CD4-positive, alpha-beta T cell (primary cell): ENCODE measurements around the gene COL6A2. TPM values are rescaled to one million over a fixed set of nuclear protein-coding genes. Genes with fewer than 3 reads are reported as not detected.

Experiments
- ATAC-seq: fragments of 200-7000 bp; cut with Tn5 transposase; one replicate; pipeline ENCODE4 v1.10.0; 2022; ENCODE audit warnings: mild to moderate bottlenecking; ENCODE audit not compliant: poor library complexity
- CTCF ChIA-PET: fragments of 350-600 bp; sonication (Branson Sonifier 250); formaldehyde crosslinking; loops from one replicate; lab custom pipeline; 2021; ENCODE audit warnings: antibody characterized with exemption, inconsistent platforms; lab: Charles Lee
- POLR2A ChIA-PET: fragments of 350-600 bp; sonication (Branson Sonifier 250); formaldehyde crosslinking; loops from one replicate; lab custom pipeline; 2021; ENCODE audit warnings: antibody characterized with exemption, inconsistent platforms; lab: Charles Lee
- DNase-seq, 14 experiments: peaks; one replicate each; pipeline ENCODE4 v3.0.0-alpha.2; 2013 to 2020; ENCODE audit warnings: mixed read lengths in 2 of 14
- H3K27ac ChIP-seq, 2 donors: one replicate each; pipeline versions ENCODE4 v1.5.1 to v1.7.0; 2013; ENCODE audit warnings: low read length in 2 of 2, low read depth in 1 of 2, mild to moderate bottlenecking in 1 of 2
- H3K27me3 ChIP-seq, 2 experiments: 1 replicate in 1 of 2; 2 replicates in 1 of 2; pipeline versions ENCODE4 v1.6.1 to v1.7.0; 2013; ENCODE audit warnings: low read length in 2 of 2, control low read depth in 1 of 2, mild to moderate bottlenecking in 1 of 2, moderate library complexity in 1 of 2; ENCODE audit not compliant: insufficient read depth in 2 of 2, control insufficient read depth in 1 of 2
- H3K36me3 ChIP-seq: one replicate; pipeline ENCODE4 v1.6.1; 2013; ENCODE audit warnings: low read length, control low read depth; ENCODE audit not compliant: insufficient read depth
- H3K4me1 ChIP-seq: one replicate; pipeline ENCODE4 v1.6.1; 2013; ENCODE audit warnings: low read length, control low read depth; ENCODE audit not compliant: insufficient read depth
- H3K4me3 ChIP-seq: one replicate; pipeline ENCODE4 v1.5.1; 2013; ENCODE audit warnings: mild to moderate bottlenecking, low read length, moderate library complexity
- H3K9me3 ChIP-seq, 2 experiments: 1 replicate in 1 of 2; 2 replicates in 1 of 2; pipeline versions ENCODE4 v1.6.1 to v1.7.0; 2013; ENCODE audit warnings: low read length in 2 of 2, mild to moderate bottlenecking in 2 of 2, control low read depth in 1 of 2, moderate library complexity in 1 of 2; ENCODE audit not compliant: control insufficient read depth in 1 of 2, insufficient read depth in 1 of 2
- H3K27ac Mint-ChIP-seq: one replicate; pipeline ENCODE4 v1.8.0; 2020; ENCODE audit warnings: mixed read lengths
- H3K27me3 Mint-ChIP-seq: one replicate; pipeline ENCODE4 v1.8.0; 2021; ENCODE audit warnings: mixed read lengths
- H3K36me3 Mint-ChIP-seq: one replicate; pipeline ENCODE4 v1.8.0; 2021; ENCODE audit warnings: low read depth, mixed read lengths
- H3K4me1 Mint-ChIP-seq: one replicate; pipeline ENCODE4 v1.8.0; 2021; ENCODE audit warnings: low read depth, mixed read lengths
- H3K4me3 Mint-ChIP-seq: one replicate; pipeline ENCODE4 v1.8.0; 2020; ENCODE audit warnings: mild to moderate bottlenecking, mixed read lengths
- H3K9me3 Mint-ChIP-seq: one replicate; pipeline ENCODE4 v1.8.0; 2020; ENCODE audit warnings: mixed read lengths
- intact Hi-C, 2 experiments: fragments of 100-400 bp; cut with DNase I in 1 of 2; cut with micrococcal nuclease in 1 of 2; formaldehyde crosslinking; loops; one replicate each; pipeline versions ENCODE4 v1.15.1 to v1.9.0; 2023 to 2025; cut with DNase I, micrococcal nuclease
- total RNA-seq, 174 experiments: library from RNA in 2 of 174; stranded (reverse) in 2 of 174; gene quantifications; one replicate each; pipeline ENCODE4 v1.2.3 and lab custom pipeline; 2021 to 2026
- TF ChIP-seq, protein P1 (sequence below): fragments of 200-600 bp; IDR thresholded peaks from one replicate; pipeline ENCODE4 v1.8.0; 2022; ENCODE audit warnings: antibody characterized with exemption, mild to moderate bottlenecking

COL6A2 gene
- total RNA-seq, 2 experiments from 2014 or later: 24.1 to 26.4 TPM

DNA sequence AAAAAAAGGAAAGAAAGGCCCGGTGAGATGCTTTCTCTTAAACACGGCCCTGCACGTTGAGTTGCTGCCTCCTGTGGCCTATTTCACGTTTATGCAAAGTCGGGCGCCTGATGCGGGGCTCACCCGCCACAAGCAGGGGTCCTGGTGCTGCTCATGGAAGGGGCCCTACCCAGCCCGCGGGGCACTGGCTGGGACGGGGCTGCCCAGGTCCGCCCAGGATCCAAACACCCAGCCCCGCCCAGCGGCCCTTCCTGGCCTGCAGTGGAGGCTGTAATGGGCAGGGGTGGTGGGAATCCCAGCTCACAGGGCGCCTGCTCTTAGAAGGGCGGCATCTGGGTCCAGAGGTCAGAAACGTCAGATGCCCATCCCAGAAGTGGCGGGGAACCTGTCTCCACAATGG lies 1.6 kb downstream of the COL6A2 start:
- Histone ChIP-seq H3K27ac (no peak overlapping the region), H3K36me3 (no peaks in the 10 kb centered on the region), H3K9me3 (peaks cover 0 to 23% of the 10 kb centered on the region in 2 experiments), H3K27me3 (peaks cover 6 to 24% of the 10 kb centered on the region in 2 experiments), H3K4me1 (peaks cover 26% of the 10 kb centered on the region), H3K4me3 (no peak overlapping the region)
- ChIA-PET POLR2A (no interaction called here), CTCF (no interaction called here)
- Mint-ChIP-seq H3K27me3 (peaks cover 43% of the 10 kb centered on the region), H3K4me3 (no peak overlapping the region), H3K27ac (no peak overlapping the region), H3K36me3 (peaks cover 14% of the 10 kb centered on the region), H3K9me3 (peaks cover 7% of the 10 kb centered on the region), H3K4me1 (peaks cover 11% of the 10 kb centered on the region)
- intact Hi-C loops: loop anchor here (10.0 kb wide), 2 partner anchors 85 to 125 kb away; partner anchors contain the start of gene SPATC1L (in 1 of the 2)
- DNase-seq: peak in 2 of 14 experiments; percentile 8 to 28
- ATAC-seq: no peak
- TF ChIP-seq, protein P1, sequence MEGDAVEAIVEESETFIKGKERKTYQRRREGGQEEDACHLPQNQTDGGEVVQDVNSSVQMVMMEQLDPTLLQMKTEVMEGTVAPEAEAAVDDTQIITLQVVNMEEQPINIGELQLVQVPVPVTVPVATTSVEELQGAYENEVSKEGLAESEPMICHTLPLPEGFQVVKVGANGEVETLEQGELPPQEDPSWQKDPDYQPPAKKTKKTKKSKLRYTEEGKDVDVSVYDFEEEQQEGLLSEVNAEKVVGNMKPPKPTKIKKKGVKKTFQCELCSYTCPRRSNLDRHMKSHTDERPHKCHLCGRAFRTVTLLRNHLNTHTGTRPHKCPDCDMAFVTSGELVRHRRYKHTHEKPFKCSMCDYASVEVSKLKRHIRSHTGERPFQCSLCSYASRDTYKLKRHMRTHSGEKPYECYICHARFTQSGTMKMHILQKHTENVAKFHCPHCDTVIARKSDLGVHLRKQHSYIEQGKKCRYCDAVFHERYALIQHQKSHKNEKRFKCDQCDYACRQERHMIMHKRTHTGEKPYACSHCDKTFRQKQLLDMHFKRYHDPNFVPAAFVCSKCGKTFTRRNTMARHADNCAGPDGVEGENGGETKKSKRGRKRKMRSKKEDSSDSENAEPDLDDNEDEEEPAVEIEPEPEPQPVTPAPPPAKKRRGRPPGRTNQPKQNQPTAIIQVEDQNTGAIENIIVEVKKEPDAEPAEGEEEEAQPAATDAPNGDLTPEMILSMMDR: no peak

DNA sequence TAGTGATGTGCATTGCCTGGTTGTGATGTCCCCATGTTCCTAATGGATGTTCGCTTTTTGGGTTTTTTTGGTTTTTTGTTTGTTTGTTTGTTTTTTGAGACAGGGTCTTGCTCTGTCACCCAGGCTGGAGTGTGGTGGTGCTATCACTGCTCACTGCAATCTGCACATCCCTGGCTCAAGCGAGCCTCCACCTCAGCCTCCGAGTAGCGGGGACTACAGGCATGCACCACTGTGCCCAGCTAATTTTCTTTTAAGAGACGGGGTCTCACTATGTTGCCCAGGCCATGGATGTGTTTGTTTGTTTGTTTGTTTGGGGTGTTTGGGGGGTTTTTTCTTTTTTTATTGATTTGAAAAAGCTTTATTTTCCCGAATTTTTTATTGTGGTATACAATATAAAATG lies 2.1 kb downstream of the COL6A2 start:
- Histone ChIP-seq H3K27ac (no peak overlapping the region), H3K9me3 (peaks cover 0 to 26% of the 10 kb centered on the region in 2 experiments), H3K4me3 (no peak overlapping the region), H3K27me3 (peaks cover 6 to 25% of the 10 kb centered on the region in 2 experiments), H3K4me1 (peaks cover 22% of the 10 kb centered on the region), H3K36me3 (no peaks in the 10 kb centered on the region)
- Mint-ChIP-seq H3K9me3 (peaks cover 7% of the 10 kb centered on the region), H3K4me3 (peak overlapping the region; percentile 35), H3K27me3 (peaks cover 45% of the 10 kb centered on the region), H3K4me1 (peaks cover 11% of the 10 kb centered on the region), H3K36me3 (peaks cover 14% of the 10 kb centered on the region), H3K27ac (no peak overlapping the region)
- TF ChIP-seq, protein P1: no peak
- CTCF ChIA-PET: no interaction called here
- DNase-seq (no peak), ATAC-seq (no peak)
- POLR2A ChIA-PET: no interaction called here
- intact Hi-C loops: no loop called here

DNA sequence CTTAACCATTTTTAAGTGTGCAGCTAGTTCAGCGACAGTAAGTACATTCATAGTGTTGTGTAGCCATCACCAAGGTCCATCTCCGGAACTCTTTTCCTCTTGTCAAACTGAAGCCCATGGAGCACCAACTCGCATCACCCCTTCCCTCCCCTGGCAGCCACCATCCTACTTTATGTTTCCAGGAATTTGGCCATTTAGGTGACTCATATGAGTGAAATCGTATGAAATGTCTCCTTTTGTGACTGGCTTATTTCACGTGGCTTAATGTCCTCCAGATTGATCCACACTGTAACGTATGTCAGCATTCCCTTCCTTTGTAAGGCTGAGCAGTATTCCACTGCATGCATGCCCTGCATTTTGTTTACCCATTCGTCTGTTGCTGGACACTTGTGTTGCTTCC lies 2.5 kb downstream of the COL6A2 start:
- H3K27me3 ChIP-seq: peaks cover 6 to 25% of the 10 kb centered on the region in 2 experiments
- H3K27me3 Mint-ChIP-seq: peaks cover 45% of the 10 kb centered on the region

More for the DNA sequence above, 2.5 kb downstream of the COL6A2 start:
- Histone ChIP-seq H3K27ac (no peak overlapping the region), H3K9me3 (peaks cover 0 to 26% of the 10 kb centered on the region in 2 experiments), H3K4me1 (peaks cover 18% of the 10 kb centered on the region), H3K4me3 (no peak overlapping the region), H3K36me3 (no peaks in the 10 kb centered on the region)
- ChIA-PET CTCF (no interaction called here), POLR2A (no interaction called here)
- no peak overlapping the region for H3K27ac Mint-ChIP-seq
- H3K36me3 Mint-ChIP-seq: peaks cover 14% of the 10 kb centered on the region
- peaks cover 11% of the 10 kb centered on the region for H3K4me1 Mint-ChIP-seq
- TF ChIP-seq, protein P1: no peak
- peak overlapping the region; percentile 66 for H3K4me3 Mint-ChIP-seq
- ATAC-seq: no peak
- H3K9me3 Mint-ChIP-seq: peaks cover 7% of the 10 kb centered on the region
- no peak for DNase-seq
- intact Hi-C loops: no loop called here
